ENCODE measurements around the gene COL25A1.

COL25A1 gene

GRCh38 chr4:108965016-108965415, 337.4 kb downstream of the COL25A1 start:
- no peak for TF ChIP-seq MAX (IDR thresholded peaks at IDR 0.05; ENCODE audit: low read depth, low read length)
- TF ChIP-seq MYC (IDR thresholded peaks at IDR 0.05; ENCODE audit: low read depth, low read length) = no peak
- TF ChIP-seq CTCF (IDR thresholded peaks at IDR 0.05; ENCODE audit: low read depth, low read length) = no peak
- TF ChIP-seq POLR2A (IDR thresholded peaks at IDR 0.05; ENCODE audit: extremely low read depth, insufficient read length) = no peak
- no peak overlapping the region for H3K4me3 ChIP-seq (ENCODE audit: low read depth, low read length)
- no peak for DNase-seq (ENCODE audit: low read depth)

GRCh38 chr4:108963910-108964309, 338.5 kb downstream of the COL25A1 start:
- H3K4me3 ChIP-seq (ENCODE audit: low read depth, low read length) = no peak overlapping the region
- TF ChIP-seq MAX (IDR thresholded peaks at IDR 0.05; ENCODE audit: low read depth, low read length) (no peak), POLR2A (IDR thresholded peaks at IDR 0.05; ENCODE audit: extremely low read depth, insufficient read length) (no peak), MYC (IDR thresholded peaks at IDR 0.05; ENCODE audit: low read depth, low read length) (no peak), CTCF (IDR thresholded peaks at IDR 0.05; ENCODE audit: low read depth, low read length) (no peak)
- no peak for DNase-seq (ENCODE audit: low read depth)

GRCh38 chr4:108959491-108959890, 343.0 kb downstream of the COL25A1 start:
- TF ChIP-seq MYC (IDR thresholded peaks at IDR 0.05; ENCODE audit: low read depth, low read length) (no peak), MAX (IDR thresholded peaks at IDR 0.05; ENCODE audit: low read depth, low read length) (no peak), CTCF (IDR thresholded peaks at IDR 0.05; ENCODE audit: low read depth, low read length) (no peak), POLR2A (IDR thresholded peaks at IDR 0.05; ENCODE audit: extremely low read depth, insufficient read length) (no peak)
- H3K4me3 ChIP-seq (ENCODE audit: low read depth, low read length) = no peak overlapping the region
- DNase-seq (ENCODE audit: low read depth) = no peak

- no peak for TF ChIP-seq POLR2A (IDR thresholded peaks at IDR 0.05; ENCODE audit: extremely low read depth, insufficient read length)
- TF ChIP-seq MAX (IDR thresholded peaks at IDR 0.05; ENCODE audit: low read depth, low read length) = no peak
- no peak for DNase-seq (ENCODE audit: low read depth)
- H3K4me3 ChIP-seq (ENCODE audit: low read depth, low read length) = no peak overlapping the region
Observed at GRCh38 chr4:108954880-108955279, 347.6 kb downstream of the COL25A1 start.

- TF ChIP-seq MYC (IDR thresholded peaks at IDR 0.05; ENCODE audit: low read depth, low read length) (no peak), CTCF (IDR thresholded peaks at IDR 0.05; ENCODE audit: low read depth, low read length) (no peak), MAX (IDR thresholded peaks at IDR 0.05; ENCODE audit: low read depth, low read length) (no peak), POLR2A (IDR thresholded peaks at IDR 0.05; ENCODE audit: extremely low read depth, insufficient read length) (no peak)
Observed at GRCh38 chr4:108953941-108954340, 348.5 kb downstream of the COL25A1 start.

GRCh38 chr4:108950158-108950915, 352.1 kb downstream of the COL25A1 start:
- no peak for TF ChIP-seq MAX (IDR thresholded peaks at IDR 0.05; ENCODE audit: low read depth, low read length)
- no peak for TF ChIP-seq CTCF (IDR thresholded peaks at IDR 0.05; ENCODE audit: low read depth, low read length)
- TF ChIP-seq MYC (IDR thresholded peaks at IDR 0.05; ENCODE audit: low read depth, low read length) = no peak
- DNase-seq (ENCODE audit: low read depth) = no peak
- H3K4me3 ChIP-seq (ENCODE audit: low read depth, low read length) = no peak overlapping the region

More at GRCh38 chr4:108953941-108954340, 348.5 kb downstream of the COL25A1 start:
- DNase-seq (ENCODE audit: low read depth) = no peak
- H3K4me3 ChIP-seq (ENCODE audit: low read depth, low read length) = no peak overlapping the region

Measured in NB4 (cell line).